KOPT-K1 (cell line): ENCODE results near the gene MGMT.

Experiments
- H3K27ac ChIP-seq: fragments of 200-600 bp; sonication (generic); 2 replicates; pipeline ENCODE4 v1.5.1; 2016; ENCODE audit warnings: antibody characterized with exemption, mild to moderate bottlenecking, low read depth, low read length; ENCODE audit not compliant: poor library complexity, severe bottlenecking
- H3K36me3 ChIP-seq: fragments of 200-600 bp; sonication (generic); 2 replicates; pipeline ENCODE4 v1.5.1; 2017; ENCODE audit warnings: antibody characterized with exemption, mild to moderate bottlenecking, low read length, moderate library complexity; ENCODE audit not compliant: insufficient read depth
- H3K9me3 ChIP-seq: fragments of 200-600 bp; sonication (generic); 2 replicates; pipeline ENCODE4 v1.5.1; 2017; ENCODE audit warnings: antibody characterized with exemption, low read length, mild to moderate bottlenecking; ENCODE audit not compliant: insufficient read depth, poor library complexity, severe bottlenecking

The MGMT gene

DNA sequence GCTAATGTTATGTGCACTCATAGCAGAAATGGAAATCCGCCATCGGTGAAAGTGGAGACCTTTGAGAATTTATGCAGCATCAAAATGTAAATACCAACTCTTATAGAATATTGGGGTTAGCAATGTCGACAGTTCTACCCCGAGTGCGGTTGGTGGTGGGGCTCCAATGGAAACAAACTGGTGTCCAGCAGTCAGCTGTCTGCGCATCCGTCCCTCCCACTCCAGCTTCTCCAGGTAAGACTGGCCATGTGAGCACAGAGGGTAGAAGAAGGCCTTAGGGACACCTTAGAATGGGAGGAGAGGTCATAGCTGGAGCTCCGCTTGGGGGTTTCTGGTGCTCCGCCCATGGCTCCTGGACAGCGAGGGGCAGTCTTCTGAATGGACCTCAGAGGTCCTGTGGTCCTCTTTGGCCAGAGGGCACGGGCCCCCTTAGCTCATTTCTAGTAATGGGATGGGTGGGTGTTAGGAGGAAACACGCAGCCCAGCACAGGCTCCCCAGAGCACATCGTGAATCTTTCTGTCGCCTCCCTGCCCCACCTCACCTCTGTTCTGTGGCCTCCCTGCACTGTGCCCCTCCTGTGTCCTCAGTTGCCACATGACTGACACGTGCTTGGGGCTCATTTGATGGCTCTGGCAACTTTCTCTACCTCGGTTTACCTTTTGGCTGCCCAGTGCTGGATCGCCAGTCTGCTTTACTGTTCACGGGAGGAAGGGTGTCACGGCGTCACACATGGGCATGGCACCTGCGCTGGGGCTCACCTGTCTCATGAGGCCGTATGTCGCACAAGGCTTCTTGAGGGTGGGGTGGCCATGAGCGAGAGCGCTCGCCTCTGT is 50.0 kb downstream of the MGMT start:
- peaks cover 25% of the 10 kb centered on the region for H3K9me3 ChIP-seq
- no peak overlapping the region for H3K27ac ChIP-seq
- H3K36me3 ChIP-seq, result no peaks in the 10 kb centered on the region

DNA sequence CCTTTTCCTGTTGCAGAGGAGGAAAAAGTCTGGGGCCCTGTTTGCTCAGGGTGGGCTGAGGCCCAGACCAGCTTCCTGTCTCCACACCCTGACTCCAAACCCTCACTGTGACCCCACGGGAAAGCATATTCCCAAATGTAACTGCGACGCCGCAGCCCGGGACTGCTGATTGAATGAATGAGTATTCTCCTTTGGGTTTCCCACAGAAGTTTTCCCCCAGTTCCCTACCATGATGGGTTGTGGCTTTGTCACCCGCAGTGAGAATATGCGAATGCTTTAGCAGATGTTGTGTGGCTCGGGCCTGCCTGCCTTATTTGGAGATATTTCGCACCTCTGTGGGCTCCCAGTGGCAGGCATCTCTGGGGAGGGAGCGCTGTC is 50.6 kb downstream of the MGMT start:
- Histone ChIP-seq H3K9me3 (peaks cover 25% of the 10 kb centered on the region), H3K27ac (no peak overlapping the region), H3K36me3 (no peaks in the 10 kb centered on the region)

DNA sequence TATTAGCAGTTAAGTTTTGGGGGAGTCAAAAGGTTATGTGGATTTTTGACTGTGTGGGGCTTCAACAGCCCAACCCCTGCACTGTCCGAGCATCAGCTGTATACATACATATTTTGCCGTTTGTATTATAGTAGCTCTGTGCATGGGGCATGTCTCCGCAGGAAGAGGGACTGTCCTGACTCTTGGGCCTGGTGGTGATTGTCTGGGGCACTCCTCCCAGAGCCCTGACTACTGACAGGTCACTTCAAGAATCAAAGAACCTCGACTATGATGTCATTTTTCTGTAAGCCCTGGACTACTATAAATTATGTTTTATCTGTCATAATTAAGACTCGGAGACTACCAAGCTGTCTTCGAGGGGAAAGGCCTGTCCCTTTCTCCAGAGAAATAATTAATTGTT is 51.8 kb downstream of the MGMT start:
- no peak overlapping the region for H3K27ac ChIP-seq
- no peaks in the 10 kb centered on the region for H3K36me3 ChIP-seq
- peaks cover 25% of the 10 kb centered on the region for H3K9me3 ChIP-seq

DNA sequence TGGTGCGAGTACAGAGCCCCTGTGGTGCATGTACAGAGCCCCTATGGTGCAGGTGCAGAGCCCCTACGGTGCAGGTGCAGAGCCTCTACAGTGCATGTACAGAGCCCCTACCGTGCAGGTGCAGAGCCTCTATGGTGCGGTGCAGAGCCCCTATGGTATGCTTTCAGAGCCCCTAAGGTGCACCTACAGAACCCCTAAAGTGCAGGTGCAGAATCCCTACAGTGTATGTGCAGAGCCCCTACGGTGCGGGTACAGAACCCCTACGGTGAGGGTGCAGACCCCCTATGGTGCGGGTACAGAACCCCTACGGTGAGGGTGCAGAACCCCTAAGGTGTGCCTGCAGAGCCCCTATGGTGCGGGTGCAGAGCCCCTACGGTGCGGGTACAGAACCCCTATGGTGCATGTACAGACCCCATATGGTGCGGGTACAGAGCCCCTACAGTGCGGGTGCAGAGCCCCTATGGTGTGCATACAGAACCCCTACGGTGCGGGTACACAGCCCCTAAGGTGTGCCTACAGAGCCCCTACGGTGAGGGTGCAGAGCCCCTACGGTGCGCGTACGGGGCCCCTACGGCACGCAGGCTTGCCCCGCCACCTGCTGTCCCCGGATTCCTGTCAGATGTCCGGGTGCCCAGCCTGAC is 53.5 kb downstream of the MGMT start:
- Histone ChIP-seq H3K36me3 (no peaks in the 10 kb centered on the region), H3K9me3 (peaks cover 25% of the 10 kb centered on the region), H3K27ac (no peak overlapping the region)

DNA sequence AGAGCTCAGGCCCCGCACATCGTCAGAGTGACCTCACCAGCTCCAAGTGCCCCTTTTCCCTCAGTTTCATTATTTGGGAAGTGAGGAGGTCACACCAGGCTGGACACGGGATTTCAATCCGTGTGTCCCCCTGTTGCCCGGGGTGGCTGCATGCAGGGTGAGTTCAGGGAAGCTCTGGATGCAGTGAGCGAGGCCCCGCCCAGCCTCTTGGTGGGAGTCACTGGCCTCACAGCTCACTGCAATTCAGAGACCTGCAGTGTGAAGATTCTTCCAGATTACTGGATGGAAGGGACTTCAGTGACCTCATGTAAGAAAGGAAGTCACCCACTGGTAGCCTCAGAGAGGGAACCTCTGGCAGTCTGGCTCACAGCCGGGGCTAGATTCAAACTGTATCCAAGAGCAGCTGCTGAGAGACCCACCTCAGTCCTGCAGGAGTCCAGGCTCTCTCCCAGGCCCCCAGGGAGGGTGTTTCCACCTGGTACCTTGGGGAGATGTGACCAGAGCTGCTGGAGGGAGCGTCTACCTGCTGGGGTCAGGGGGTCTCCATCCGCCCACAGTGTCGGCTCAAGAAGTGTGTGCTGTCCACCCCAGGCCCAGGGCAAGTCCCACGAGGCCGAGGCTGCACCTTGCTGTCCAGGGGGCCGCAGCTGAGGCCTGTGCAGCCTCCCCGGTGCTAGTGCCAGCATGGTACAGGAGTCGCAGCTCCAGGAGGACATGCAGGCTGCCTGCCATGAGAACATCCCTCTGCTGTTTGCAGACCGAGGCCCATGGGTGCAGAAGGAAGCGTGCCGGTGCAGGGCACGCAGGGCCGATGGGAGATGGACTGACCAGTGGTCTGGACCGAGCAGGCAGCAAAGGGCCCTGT is 54.4 kb downstream of the MGMT start:
- peaks cover 25% of the 10 kb centered on the region for H3K9me3 ChIP-seq
- no peak overlapping the region for H3K27ac ChIP-seq
- no peaks in the 10 kb centered on the region for H3K36me3 ChIP-seq

DNA sequence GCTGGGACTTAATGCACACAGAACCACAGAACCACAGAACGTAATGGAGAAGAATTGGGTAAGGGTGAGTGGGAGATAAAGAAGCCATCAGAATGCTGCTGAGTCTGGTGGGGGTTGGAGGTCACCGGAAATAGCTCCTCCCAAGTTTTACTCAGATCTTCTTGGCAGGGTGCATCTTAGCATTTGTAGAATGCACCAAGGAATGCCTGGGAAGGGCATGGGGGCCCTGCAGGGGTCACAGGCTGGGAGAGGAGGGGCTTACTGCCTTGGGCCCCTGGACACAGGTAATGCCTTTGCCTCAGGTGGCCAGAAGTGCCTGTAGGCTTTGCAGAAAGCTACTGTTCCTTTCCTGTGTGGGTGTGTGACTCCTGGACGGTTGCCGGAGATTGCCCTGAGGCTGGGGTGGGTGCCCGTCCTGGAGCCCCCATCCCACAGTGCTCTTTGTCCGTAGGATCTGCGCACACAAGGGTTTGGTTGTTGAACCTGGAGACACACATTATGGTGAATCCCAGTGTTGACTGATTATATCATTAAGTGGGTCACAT is 55.1 kb downstream of the MGMT start:
- peaks cover 25% of the 10 kb centered on the region for H3K9me3 ChIP-seq
- no peaks in the 10 kb centered on the region for H3K36me3 ChIP-seq
- H3K27ac ChIP-seq, result no peak overlapping the region

DNA sequence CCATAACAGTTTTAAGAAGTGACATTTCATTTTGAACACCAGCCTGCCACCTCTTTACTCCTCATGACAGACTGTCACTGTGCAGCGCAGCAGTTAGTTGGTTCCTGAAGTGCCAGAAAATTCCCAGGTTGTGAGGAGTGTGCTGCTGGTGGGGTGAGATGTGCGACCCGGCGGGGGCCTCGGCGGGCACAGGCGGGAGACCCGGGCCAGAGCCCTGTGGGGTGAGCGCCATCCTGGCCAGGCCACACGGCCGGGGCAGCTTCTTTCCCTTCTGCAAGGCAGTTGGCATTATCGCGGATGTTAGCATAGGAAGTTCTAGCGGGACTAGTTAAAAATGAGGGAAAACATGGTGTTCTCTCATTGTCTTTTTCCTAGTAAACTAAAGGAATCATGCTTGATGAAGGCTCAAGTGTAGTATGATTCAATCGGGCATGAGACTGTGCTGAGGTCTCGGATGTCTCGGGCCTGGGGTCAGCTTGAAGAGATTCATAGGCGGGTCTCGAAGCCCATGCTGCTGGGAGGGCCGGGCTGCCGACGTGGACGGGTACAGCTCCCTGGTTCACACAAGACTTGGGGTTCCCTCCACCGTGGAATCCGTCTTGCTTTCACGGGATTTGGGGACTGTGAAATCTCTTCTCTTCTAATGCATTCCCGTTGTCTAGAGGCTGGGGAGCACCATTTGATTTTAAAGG is 56.1 kb downstream of the MGMT start:
- no peak overlapping the region for H3K27ac ChIP-seq
- no peaks in the 10 kb centered on the region for H3K36me3 ChIP-seq
- peaks cover 17% of the 10 kb centered on the region for H3K9me3 ChIP-seq

DNA sequence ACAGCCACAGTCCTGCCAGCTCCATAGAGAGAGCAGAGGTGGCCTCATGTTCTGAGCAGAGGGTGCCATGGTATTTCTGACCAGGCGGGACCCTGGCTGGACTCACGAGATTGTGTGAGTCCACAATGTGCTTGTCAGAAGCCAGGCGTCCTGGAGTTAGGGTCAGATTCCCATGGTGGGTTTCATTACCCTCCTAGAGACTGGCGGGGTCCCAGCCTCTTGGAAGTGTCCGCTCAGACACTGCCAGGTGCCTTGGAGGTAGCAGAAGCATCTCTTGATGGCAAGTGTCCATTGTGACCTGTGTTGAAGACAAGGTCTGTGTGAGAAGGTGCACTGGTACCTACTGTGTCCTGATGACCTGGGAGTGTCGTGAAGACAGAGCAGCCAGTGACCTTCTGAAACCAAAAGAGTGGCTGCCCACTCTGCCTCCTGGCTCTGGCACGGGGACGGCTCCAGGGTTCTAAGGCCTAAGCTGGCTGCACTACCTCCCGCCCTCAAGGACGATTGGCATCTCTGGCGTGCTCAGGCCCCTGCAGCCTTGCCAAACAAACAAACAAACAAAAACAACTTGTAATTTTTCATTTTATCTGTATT is 56.8 kb downstream of the MGMT start:
- no peak overlapping the region for H3K27ac ChIP-seq
- H3K36me3 ChIP-seq, result no peaks in the 10 kb centered on the region
- peaks cover 17% of the 10 kb centered on the region for H3K9me3 ChIP-seq

DNA sequence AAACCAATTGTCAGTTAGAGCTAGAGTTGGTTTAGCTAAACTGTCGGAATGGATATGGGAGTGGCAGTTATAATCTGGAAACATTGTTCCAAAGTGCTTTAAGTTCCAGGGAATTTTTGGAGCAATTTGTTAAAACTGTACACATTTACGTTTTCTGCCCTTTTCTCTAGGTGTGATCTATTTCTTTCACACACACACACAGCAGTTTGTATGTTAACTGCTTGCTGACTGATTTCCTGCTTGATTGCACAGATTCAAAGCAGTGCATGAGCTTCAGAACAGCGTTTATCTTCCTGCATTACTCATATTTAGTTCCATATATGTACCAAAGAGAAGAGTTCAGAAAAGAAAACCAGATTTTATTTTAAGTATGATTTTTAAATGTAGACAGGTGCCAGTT is 57.9 kb downstream of the MGMT start:
- Histone ChIP-seq H3K27ac (no peak overlapping the region), H3K36me3 (no peaks in the 10 kb centered on the region)

DNA sequence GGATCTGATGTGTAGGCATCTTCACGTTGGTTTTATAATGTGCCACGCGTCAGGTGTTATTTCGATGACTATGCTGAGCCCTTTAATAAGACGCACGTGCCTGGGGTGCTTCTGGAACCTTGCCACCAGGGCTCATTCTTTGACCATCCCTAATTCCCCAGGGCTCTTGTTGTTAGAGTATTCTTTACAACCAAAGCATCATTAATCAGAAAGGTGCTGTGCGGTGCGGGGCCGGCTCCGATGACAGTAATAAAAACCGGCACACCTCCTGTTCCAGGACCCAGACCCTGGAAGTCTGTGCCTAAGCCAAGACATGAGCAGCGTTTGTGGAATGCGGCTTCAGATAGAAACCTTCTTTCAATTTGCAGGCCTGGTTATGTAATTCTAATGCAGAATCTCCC is 58.4 kb downstream of the MGMT start:
- H3K36me3 ChIP-seq, result no peaks in the 10 kb centered on the region
- H3K9me3 ChIP-seq, result peaks cover 3% of the 10 kb centered on the region
- no peak overlapping the region for H3K27ac ChIP-seq

More for the DNA sequence above, 57.9 kb downstream of the MGMT start:
- H3K9me3 ChIP-seq, result peaks cover 8% of the 10 kb centered on the region

DNA sequence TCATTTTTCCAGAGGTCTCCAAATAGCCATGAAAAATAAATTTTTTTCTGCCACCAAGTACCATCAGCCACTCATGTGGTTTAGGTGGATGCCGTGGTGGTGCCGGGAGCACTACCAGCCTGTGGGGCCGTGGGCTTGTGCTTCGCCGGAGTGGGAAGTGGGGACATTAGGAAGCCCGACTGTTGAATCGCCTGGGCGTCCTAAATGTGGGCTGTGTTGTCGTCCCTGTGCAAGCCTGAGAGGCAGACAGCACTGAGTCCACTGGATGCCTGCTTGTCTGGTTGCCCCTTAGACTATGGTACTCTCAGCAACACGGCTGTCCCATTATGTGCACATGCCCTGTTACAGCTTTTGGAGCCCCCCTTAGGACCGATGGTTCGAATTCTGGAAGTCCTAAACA is 59.9 kb downstream of the MGMT start:
- H3K36me3 ChIP-seq, result no peaks in the 10 kb centered on the region
- no peaks in the 10 kb centered on the region for H3K9me3 ChIP-seq
- H3K27ac ChIP-seq, result no peak overlapping the region

DNA sequence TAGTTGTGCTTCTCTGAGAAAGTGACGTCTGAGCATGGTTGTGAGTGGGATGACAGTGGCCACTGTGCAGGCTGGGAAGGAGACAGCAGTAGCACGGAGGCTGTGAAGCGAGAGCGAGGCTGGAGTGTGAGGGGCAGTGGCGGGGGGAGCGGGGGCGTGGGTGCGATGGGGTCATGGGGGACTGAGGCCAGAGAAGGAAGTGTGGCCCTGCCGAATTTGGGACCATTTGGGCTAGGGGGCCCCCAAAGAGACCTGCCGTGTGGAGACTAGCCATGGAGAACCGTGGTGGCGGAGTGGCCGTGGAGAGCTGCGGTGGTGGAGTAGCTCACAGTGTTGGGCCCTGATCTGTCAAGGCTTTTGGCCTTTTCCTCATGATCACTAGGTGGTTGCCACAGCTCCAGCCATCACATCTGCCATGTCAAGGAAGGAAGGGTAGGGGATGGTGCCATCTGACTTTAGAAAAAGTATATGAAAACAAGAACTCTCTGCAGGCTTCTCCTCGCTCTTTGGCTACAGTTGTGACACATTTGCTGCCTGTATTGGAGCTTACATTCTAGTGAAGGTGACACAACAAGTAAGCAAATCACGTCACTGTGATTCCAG is 61.4 kb downstream of the MGMT start:
- Histone ChIP-seq H3K27ac (no peak overlapping the region), H3K9me3 (no peaks in the 10 kb centered on the region), H3K36me3 (no peaks in the 10 kb centered on the region)

DNA sequence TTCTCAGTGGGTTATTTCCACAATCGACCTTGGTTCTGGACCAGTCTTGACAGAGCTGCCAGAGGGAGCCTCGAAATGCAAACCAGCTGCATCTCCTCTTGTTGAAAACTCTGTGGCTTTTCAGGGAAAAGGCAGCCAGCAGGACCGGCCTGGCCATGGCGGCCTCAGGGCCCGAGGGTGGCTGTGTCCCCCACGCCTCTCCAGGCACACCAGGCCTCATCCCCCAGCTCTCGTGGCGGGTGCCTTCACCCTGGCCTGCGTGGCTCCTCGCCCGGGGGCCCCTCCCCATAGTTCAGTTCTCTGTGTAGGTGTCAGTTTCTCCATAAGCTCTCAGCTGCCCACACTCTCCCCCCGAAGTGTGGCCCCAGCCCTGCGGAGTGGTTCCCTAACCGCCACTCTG is 63.5 kb downstream of the MGMT start:
- no peaks in the 10 kb centered on the region for H3K9me3 ChIP-seq
- H3K36me3 ChIP-seq, result no peaks in the 10 kb centered on the region
- H3K27ac ChIP-seq, result no peak overlapping the region
